Coronary artery (tissue), 2 donors: Measurements from ENCODE around the gene HMCN1.

Experiments
- DNase-seq: peaks from one replicate; pipeline ENCODE4 v3.0.0-alpha.2; 2017; ENCODE audit warnings: low spot score
- H3K27ac ChIP-seq, 2 donors: fragments of 200-600 bp; sonication (generic); one replicate each; pipeline ENCODE4 v1.5.1; 2016 to 2019
- H3K4me3 ChIP-seq: fragments of 200-600 bp; sonication (generic); 2 replicates; pipeline ENCODE4 v1.5.1; 2016; ENCODE audit warnings: mild to moderate bottlenecking, moderate library complexity
- TF ChIP-seq, protein P1 (sequence below): fragments of 200-600 bp; sonication (generic); IDR thresholded peaks from one replicate; pipeline ENCODE4 v1.5.1; 2019; ENCODE audit warnings: antibody characterized with exemption

HMCN1 gene

DNA sequence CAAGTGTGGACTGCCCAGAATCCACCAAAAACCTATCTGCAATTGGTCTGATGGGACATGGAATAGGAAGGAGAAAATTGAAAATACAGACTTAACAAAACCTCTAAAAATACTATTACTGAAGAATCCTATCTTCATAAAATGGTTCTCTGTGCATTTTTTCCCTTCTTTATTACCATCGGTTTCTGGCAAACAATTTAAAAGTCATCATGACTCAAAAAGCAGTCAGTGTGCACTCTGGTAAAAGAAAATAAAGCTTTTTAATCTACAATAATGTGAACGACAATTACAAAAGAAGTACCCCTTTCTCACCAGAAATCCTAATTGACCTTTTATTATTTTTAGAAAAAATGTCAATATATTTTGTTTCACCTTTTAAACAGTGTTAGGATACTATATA lies 454.5 kb downstream of the HMCN1 start:
- TF ChIP-seq, protein P1, sequence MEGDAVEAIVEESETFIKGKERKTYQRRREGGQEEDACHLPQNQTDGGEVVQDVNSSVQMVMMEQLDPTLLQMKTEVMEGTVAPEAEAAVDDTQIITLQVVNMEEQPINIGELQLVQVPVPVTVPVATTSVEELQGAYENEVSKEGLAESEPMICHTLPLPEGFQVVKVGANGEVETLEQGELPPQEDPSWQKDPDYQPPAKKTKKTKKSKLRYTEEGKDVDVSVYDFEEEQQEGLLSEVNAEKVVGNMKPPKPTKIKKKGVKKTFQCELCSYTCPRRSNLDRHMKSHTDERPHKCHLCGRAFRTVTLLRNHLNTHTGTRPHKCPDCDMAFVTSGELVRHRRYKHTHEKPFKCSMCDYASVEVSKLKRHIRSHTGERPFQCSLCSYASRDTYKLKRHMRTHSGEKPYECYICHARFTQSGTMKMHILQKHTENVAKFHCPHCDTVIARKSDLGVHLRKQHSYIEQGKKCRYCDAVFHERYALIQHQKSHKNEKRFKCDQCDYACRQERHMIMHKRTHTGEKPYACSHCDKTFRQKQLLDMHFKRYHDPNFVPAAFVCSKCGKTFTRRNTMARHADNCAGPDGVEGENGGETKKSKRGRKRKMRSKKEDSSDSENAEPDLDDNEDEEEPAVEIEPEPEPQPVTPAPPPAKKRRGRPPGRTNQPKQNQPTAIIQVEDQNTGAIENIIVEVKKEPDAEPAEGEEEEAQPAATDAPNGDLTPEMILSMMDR, result no peak
- H3K27ac ChIP-seq, result no peak overlapping the region
- H3K4me3 ChIP-seq, result no peak overlapping the region
- no peak for DNase-seq

DNA sequence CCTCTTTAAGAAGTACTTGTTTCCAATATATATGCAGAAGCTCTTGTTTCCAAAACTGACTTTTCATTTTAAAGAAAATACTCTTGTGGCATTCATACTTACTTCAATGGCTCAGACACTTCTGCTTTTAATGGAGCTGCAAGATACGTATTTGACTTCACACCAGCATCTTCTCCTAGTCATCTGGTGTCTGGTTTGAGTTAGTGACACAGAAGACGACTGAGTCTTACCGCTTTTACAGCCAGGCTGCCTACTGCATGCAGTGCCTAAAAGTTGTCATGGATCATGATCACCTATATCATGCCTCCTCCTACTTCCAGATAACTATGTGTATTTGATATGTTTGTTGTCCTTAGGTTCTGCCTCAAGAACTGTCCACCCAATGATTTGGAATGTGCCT lies 455.0 kb downstream of the HMCN1 start:
- DNase-seq, result no peak
- H3K27ac ChIP-seq, result no peak overlapping the region
- TF ChIP-seq, protein P1, result no peak

DNA sequence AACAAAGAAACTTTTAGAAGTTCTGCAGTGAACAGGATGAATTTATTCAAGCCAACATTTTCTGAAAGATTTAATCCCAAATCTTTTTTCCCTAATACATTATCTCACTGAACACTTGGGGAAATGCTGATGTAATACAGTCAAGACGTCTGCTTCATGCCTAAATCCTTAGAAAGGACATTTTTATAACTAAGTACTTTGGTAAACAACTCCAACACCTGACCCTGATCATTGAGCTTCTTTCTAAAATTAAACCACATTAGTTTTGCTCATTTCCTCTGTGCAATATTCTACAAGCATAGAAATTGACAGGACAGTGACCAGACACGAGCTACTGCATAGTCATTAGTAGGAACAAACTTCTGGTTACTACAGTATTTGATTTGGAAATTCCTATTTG lies 457.3 kb downstream of the HMCN1 start:
- Histone ChIP-seq H3K27ac (no peak overlapping the region), H3K4me3 (no peak overlapping the region)
- TF ChIP-seq, protein P1, result no peak
- DNase-seq, result no peak

More for the DNA sequence above, 455.0 kb downstream of the HMCN1 start:
- H3K4me3 ChIP-seq, result no peak overlapping the region

DNA sequence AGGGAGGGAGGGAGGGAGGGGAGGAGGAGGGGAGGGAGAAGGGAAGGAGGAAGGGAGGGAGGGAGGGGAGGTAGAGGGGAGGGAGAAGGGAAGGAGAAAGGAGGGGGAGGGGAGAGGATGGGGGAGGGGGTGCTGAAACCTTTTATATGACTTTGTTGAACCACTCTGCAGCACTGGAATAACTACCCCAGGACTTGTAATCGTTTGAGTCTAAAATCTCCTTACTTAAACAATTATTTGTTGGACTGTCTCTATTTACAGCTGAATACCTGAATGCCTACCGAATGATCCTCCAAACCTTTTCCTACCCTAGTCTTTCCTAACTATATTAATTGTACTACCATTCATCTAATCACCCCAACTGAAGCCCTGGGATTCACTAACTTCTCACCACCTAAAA lies 459.0 kb downstream of the HMCN1 start:
- DNase-seq, result no peak
- TF ChIP-seq, protein P1, result no peak
- Histone ChIP-seq H3K4me3 (no peak overlapping the region), H3K27ac (no peak overlapping the region)

- TF ChIP-seq, protein P1, result no peak
- no peak overlapping the region for H3K4me3 ChIP-seq
- no peak for DNase-seq
- H3K27ac ChIP-seq, result no peak overlapping the region
Observed at GRCh38 chr1:186194107-186194756, 460.0 kb downstream of the HMCN1 start.

DNA sequence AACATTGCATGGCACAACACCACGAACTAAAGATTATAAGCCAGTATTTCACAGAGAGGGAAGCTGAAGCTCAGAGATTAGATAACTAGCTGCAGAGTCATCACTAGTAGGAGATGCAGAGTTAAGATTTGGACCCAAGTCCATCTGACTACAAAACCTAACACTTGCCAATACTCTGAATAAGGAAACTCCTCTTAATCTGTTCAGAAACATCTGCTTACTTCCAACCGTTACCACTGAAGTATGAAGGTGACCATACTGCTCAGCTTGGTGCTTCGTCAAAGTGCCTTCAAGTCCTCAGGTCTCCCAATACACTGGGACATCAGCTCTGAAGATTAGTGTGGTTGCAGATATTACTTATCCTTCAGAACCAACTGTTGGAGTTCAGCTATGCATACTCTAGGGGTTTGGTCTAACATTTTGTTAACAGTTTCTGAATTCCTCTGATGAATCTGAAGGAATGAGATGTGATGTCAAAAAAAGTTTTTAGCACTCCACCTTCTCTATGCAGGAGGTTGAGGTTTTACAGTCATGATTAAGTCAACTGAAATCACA lies 461.3 kb downstream of the HMCN1 start:
- H3K4me3 ChIP-seq, result no peak overlapping the region
- DNase-seq, result no peak
- TF ChIP-seq, protein P1, result no peak
- no peak overlapping the region for H3K27ac ChIP-seq

GRCh38 chr1:186202271-186202764 lies 468.1 kb downstream of the HMCN1 start:
- H3K4me3 ChIP-seq, result no peak overlapping the region
- H3K27ac ChIP-seq, result peak overlapping the region in 1 of 2 donors; percentile 43
- TF ChIP-seq, protein P1, result no peak
- DNase-seq, result no peak
